Tibial nerve (tissue), 4 donors: ENCODE data around the gene ATP2C2.

Experiments
- EP300 ChIP-seq, 2 donors: sonication (generic); formaldehyde crosslinking; IDR thresholded peaks; one replicate each; pipeline ENCODE4 v1.6.1; 2017; ENCODE audit warnings: antibody characterized with exemption in 2 of 2, mild to moderate bottlenecking in 1 of 2
- TF ChIP-seq, protein P1 (sequence below), 5 experiments: fragments of 200-600 bp in 3 of 5; fragments of 450-650 bp in 2 of 5; sonication (generic) in 3 of 5; IDR thresholded peaks; one replicate each; pipeline ENCODE4 v1.5.1; 2016 to 2019; ENCODE audit warnings: antibody characterized with exemption in 5 of 5, mild to moderate bottlenecking in 3 of 5, moderate library complexity in 2 of 5

DNA sequence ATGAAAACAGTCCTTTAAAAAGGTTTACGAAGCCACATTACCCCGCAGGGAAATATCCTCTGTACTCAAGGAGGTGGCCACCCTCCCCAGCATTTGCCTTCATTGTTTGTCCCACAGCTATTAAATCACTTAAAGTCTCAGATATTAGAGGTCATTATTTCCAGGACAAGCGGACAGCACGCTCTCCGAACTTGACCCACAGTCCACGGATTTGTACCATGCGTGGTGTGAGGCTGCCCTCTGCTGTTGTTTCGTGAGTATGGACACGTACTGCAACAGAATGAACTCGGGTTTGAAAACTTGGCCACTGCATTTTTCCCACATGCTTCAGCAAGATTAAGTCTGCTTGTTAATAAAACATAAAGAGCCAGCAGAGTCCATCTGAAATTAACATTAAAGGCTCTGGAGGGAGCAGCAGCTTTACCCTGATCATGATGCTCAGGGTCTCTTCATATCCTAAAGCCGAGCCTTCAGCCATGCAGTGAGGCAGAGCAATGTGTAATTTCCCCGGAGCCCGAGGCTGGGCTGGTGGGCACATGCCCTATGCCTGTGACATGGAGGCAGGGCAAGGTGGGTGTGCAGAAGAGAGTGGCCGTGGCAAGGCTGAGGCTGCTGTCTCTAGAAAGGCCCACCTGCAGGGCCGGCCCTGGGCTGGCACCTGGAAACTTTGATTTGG is 116.4 kb downstream of the ATP2C2 start:
- TF ChIP-seq, protein P1, sequence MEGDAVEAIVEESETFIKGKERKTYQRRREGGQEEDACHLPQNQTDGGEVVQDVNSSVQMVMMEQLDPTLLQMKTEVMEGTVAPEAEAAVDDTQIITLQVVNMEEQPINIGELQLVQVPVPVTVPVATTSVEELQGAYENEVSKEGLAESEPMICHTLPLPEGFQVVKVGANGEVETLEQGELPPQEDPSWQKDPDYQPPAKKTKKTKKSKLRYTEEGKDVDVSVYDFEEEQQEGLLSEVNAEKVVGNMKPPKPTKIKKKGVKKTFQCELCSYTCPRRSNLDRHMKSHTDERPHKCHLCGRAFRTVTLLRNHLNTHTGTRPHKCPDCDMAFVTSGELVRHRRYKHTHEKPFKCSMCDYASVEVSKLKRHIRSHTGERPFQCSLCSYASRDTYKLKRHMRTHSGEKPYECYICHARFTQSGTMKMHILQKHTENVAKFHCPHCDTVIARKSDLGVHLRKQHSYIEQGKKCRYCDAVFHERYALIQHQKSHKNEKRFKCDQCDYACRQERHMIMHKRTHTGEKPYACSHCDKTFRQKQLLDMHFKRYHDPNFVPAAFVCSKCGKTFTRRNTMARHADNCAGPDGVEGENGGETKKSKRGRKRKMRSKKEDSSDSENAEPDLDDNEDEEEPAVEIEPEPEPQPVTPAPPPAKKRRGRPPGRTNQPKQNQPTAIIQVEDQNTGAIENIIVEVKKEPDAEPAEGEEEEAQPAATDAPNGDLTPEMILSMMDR (IDR thresholded peaks at IDR 0.05) = peak; percentile 58 to 89 (median 70)
- TF ChIP-seq EP300 (IDR thresholded peaks at IDR 0.05) = no peak
